T-helper 1 cell (primary cell): ENCODE data around the gene NATD1.

Experiments used
- DNase-seq, 5 donors: peaks; one replicate each; pipeline ENCODE4 v3.0.0-alpha.2; 2012 to 2020

NATD1 gene

DNA sequence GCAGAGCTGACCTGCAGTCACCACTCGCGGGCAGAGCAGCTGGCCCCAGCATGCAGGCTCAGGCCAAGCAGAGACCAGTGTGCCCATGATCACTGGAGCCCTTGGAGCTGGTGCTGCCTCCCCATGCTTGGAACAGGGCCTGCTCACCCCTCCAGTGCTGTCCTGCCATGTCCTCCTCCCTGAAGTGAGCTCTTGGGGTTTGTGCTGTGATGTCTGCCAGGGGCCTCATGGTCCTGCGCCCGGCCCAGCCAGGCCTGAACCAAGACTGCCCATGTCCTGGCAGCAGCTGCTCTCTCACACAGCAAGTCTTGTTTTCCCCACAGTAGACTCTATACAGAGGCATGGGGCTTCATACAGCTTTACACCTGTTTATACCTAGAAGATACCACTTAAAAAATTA is 63.8 kb downstream of the NATD1 start:
- no peak for DNase-seq
